Measurements from ENCODE around the gene HPF1. TPM values are rescaled to one million over a fixed set of nuclear protein-coding genes. Genes with fewer than 3 reads are reported as not detected.
"Not testable (repeated sequence)": the region's sequence is repeated elsewhere in the genome, so short reads cannot be mapped to it uniquely, and the experiment has no call there.

Gene HPF1
- total RNA-seq = 10 to 100 TPM; 13.2 to 17.3 (median 15.3) TPM
- polyA plus RNA-seq = 10 to 100 TPM; 19.5 to 44.7 (median 20.3) TPM
- long read RNA-seq, donor 1, transcript HPF1-201 (8 exons, 1,230 nt) = major isoform, 8 of 13 reads
- long read RNA-seq, donor 1, partial matches to known transcripts = 2 of 13 reads
- long read RNA-seq, donor 1, other reads (novel, unspliced or antisense) = 3 of 13 reads
- long read RNA-seq, donor 2, transcript HPF1-201 (8 exons, 1,230 nt) = major isoform, 32 of 37 reads
- long read RNA-seq, donor 2, partial matches to known transcripts = 4 of 37 reads
- long read RNA-seq, donor 2, other reads (novel, unspliced or antisense) = 1 of 37 reads

DNA sequence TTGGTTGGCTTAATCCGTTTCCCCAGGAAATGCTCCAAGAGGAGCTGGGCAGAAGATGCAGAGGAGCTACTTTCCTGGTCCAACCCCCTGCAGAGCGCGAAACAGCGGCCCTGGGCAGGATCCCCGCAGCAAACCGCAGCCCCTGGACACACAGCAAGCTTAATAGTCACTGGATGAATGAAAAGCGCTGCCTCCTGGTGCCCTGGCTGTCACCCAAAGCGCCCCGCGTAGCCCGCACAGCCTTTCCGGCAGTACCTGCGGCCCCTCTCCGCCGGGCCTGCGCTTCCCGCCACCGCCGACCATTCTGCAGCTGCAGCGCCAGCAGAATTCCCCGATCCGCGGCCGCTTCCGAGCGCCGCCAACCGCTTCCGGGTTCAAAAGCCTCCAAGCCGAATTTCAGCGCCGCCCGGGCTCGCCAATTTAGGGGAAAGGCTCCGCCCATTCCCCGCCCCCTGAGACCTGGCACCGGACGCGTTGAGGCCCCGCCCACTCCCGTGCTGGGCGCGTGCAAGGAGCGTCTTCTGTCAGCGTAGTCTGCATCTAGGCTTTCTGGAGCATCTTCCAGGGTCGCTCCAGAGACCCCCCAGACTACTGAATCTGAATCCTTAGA lies at the start of gene HPF1:
HPF1 (minus strand) TSS at position 370 of the 610 bp plus-strand sequence; CDS start at position 303, 67 bp downstream.
- ATAC-seq (peak; percentile 90 to 99 (median 98)), DNase-seq (peak; percentile 92 to 95)
- H3K4me1 ChIP-seq = peaks cover 10% of the 10 kb centered on the region
- TF ChIP-seq, protein P1, sequence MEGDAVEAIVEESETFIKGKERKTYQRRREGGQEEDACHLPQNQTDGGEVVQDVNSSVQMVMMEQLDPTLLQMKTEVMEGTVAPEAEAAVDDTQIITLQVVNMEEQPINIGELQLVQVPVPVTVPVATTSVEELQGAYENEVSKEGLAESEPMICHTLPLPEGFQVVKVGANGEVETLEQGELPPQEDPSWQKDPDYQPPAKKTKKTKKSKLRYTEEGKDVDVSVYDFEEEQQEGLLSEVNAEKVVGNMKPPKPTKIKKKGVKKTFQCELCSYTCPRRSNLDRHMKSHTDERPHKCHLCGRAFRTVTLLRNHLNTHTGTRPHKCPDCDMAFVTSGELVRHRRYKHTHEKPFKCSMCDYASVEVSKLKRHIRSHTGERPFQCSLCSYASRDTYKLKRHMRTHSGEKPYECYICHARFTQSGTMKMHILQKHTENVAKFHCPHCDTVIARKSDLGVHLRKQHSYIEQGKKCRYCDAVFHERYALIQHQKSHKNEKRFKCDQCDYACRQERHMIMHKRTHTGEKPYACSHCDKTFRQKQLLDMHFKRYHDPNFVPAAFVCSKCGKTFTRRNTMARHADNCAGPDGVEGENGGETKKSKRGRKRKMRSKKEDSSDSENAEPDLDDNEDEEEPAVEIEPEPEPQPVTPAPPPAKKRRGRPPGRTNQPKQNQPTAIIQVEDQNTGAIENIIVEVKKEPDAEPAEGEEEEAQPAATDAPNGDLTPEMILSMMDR (IDR thresholded peaks at IDR 0.05) = no peak
- H3K27me3 ChIP-seq (ENCODE audit: insufficient read depth in 3 of 3, low read length in 2 of 3) = no peaks in the 10 kb centered on the region
- no peaks in the 10 kb centered on the region for H3K9me3 ChIP-seq
- peak within 1 kb of the TSS; percentile 63 for H3K27ac ChIP-seq
- H3K36me3 ChIP-seq (ENCODE audit: insufficient read depth in 1 of 2, low read depth in 1 of 2) = peaks cover 0 to 9% of the 10 kb centered on the region in 2 donors
- 0 to 1% (median 0%) methylated on average over 36 to 46 of the region's 46 CpGs for WGBS, 3 donors
- H3K4me3 ChIP-seq = peak within 1 kb of the TSS; percentile 87
- intact Hi-C loops (cut with DNase I) = no loop called here

DNA sequence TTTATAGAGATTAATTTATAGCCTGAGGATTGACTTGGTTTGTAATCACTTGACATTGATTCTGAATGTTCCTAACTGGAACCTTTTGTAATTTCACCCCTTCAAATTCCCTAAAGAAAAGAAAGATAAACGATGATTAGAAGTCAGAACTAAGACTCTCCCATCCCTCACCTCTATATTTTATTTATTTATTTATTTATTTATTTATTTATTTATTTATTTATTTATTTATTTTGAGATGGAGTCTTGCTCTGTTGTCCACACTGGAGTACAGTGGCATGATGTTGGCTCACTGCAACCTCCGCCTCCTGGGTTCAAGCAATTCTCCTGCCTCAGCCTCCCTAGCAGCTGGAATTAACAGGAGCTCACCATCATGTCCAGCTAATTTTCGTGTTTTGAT lies 49.0 kb upstream of the HPF1 start:
- intact Hi-C loops (cut with DNase I) = loop anchor here in 1 of 2 donors (5.0 kb wide), 1 partner anchor 246 kb away; no protein-coding TSS in a partner anchor
- not testable (repeated sequence) for H3K4me1 ChIP-seq

DNA sequence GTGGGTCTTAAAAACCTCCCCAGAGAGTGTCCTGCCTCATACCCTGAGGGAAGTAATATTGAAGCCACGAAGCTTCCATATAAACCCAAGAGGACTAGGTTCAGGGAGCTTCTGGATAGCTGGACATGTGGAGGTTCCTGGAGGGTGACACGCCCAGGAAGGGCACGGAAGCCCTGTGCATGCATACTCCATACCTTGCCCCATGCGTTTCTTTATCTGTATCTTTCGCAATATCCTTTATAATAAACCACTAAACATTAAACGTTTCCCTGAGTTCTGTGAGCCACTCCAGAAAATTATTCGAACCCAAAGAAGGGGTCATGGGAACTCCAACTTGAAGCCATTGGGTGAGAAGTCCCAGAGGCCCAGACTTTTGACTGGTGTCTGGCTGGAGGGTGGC lies 45.7 kb upstream of the HPF1 start:
- intact Hi-C loops (cut with DNase I) = no loop called here
- no peak overlapping the region for H3K27ac ChIP-seq
- no peaks in the 10 kb centered on the region for H3K27me3 ChIP-seq (ENCODE audit: insufficient read depth in 3 of 3, low read length in 2 of 3)
- H3K4me3 ChIP-seq = no peak overlapping the region
- H3K4me1 ChIP-seq = no peaks in the 10 kb centered on the region
- no peaks in the 10 kb centered on the region for H3K9me3 ChIP-seq
- ATAC-seq (no peak), DNase-seq (no peak)
- TF ChIP-seq, protein P1 (IDR thresholded peaks at IDR 0.05) = no peak
- H3K36me3 ChIP-seq (ENCODE audit: insufficient read depth in 1 of 2, low read depth in 1 of 2) = no peaks in the 10 kb centered on the region
- 81 to 90% (median 84%) methylated on average over 7 of the region's 7 CpGs for WGBS, 3 donors

More for the DNA sequence above, 49.0 kb upstream of the HPF1 start:
- not testable (repeated sequence) for H3K27me3 ChIP-seq (ENCODE audit: insufficient read depth in 3 of 3, low read length in 2 of 3); ATAC-seq; H3K27ac ChIP-seq; H3K4me3 ChIP-seq; H3K36me3 ChIP-seq (ENCODE audit: insufficient read depth in 1 of 2, low read depth in 1 of 2); DNase-seq; H3K9me3 ChIP-seq
- 79 to 85% (median 80%) methylated on average over 3 of the region's 3 CpGs for WGBS, 3 donors

DNA sequence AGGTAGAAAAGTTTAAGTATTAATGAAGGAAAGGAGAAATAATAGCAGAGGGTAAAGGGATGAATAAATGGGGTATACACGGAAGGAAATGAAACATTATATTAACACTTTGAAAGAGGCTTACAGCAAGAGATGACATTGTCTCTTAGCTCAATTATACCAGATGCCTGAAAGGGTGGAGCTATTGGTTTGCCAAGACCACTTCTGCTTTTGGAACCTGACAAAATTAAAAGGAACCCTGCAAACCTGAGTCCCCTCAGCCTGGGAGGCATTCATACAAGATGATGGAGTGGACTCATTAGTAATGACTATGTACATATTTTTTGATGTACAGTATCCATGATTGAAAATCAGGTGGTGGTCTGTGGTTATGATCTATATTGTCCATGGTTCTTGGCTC lies 45.1 kb upstream of the HPF1 start:
- Histone ChIP-seq H3K36me3 (ENCODE audit: insufficient read depth in 1 of 2, low read depth in 1 of 2) (no peaks in the 10 kb centered on the region), H3K27me3 (ENCODE audit: insufficient read depth in 3 of 3, low read length in 2 of 3) (no peaks in the 10 kb centered on the region), H3K27ac (no peak overlapping the region), H3K9me3 (no peaks in the 10 kb centered on the region), H3K4me3 (no peak overlapping the region), H3K4me1 (no peaks in the 10 kb centered on the region)
- TF ChIP-seq, protein P1 (IDR thresholded peaks at IDR 0.05) = no peak
- WGBS, 3 donors = 72 to 74% (median 74%) methylated on average over 1 of the region's 1 CpG
- DNase-seq (no peak), ATAC-seq (no peak)
- intact Hi-C loops (cut with DNase I) = no loop called here

DNA sequence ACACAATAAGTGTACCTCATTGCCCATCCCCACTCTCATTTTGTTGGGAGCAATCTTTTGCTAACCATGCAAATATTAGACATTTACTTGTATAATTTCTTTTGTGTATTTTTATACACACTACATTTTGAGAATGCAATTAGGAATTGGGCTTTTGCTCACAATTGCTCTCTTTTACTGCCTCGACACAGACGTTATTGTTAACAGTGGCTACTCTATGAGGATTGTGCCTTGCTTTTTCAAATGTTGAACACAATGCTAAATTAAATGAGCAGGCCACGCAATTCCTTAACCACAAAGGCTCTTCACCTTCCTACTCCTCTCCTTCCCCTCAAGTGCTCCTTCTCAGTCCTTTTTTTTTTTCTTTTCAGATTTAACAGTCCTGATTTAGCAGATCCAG lies 42.8 kb upstream of the HPF1 start:
- intact Hi-C loops (cut with DNase I) = no loop called here
- H3K4me3 ChIP-seq = no peak overlapping the region
- DNase-seq (no peak), ATAC-seq (no peak)
- TF ChIP-seq, protein P1 (IDR thresholded peaks at IDR 0.05) = no peak
- H3K9me3 ChIP-seq = no peaks in the 10 kb centered on the region
- H3K27ac ChIP-seq = no peak overlapping the region
- 80 to 85% (median 82%) methylated on average over 3 of the region's 3 CpGs for WGBS, 3 donors
- no peaks in the 10 kb centered on the region for H3K27me3 ChIP-seq (ENCODE audit: insufficient read depth in 3 of 3, low read length in 2 of 3)
- no peaks in the 10 kb centered on the region for H3K36me3 ChIP-seq (ENCODE audit: insufficient read depth in 1 of 2, low read depth in 1 of 2)
- H3K4me1 ChIP-seq = no peaks in the 10 kb centered on the region

Data from psoas muscle (tissue), 8 donors.